NCI-H1436 treated with DMSO at 0.1 percent for 48 hours (cell line): Measurements from ENCODE around the gene CDK7.
"Not testable (repeated sequence)": the region's sequence is repeated elsewhere in the genome, so short reads cannot be mapped to it uniquely, and the experiment has no call there.

Source experiments
- DNase-seq: peaks from one replicate; lab custom pipeline; 2025; lab: John Stamatoyannopoulos, UW

CDK7 gene

DNA sequence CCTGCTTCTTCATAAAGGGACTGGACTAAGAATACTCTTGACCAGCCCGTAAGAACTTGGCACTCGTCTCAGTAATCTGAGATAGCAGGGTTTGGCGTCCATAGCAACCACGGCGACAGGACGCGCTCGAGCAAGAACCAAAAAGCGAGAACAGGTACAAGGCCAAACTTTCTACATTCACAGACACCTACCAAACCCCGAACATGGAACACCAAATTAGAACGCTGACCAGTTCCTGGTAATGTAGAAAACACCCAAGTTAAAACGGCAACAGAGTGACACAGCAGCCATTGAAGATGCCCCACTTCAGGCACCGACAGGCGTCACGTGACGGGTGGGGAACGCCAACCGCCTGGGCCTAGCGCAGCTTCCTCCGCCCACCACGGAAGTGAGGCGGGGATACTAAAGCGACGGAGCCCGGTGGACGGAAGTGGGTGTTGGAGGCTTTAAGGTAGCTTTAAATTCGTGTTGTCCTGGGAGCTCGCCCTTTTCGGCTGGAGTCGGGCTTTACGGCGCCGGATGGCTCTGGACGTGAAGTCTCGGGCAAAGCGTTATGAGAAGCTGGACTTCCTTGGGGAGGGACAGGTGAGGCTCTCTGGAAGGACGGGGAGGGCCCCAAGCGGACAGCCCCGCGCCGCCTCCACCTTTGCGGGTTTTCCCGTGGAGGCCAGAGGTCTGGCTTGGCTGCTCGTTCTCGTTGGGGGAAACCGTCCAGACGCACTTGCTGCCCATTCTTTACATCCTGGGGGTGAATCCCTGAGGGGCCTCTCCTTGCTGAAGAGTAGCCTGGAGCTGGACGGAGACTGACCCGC is at the start of gene CDK7:
CDK7 (plus strand) TSS at position 430 of the 812 bp plus-strand sequence; CDS start at position 520, 90 bp downstream.
- peak; percentile 15 for DNase-seq

DNA sequence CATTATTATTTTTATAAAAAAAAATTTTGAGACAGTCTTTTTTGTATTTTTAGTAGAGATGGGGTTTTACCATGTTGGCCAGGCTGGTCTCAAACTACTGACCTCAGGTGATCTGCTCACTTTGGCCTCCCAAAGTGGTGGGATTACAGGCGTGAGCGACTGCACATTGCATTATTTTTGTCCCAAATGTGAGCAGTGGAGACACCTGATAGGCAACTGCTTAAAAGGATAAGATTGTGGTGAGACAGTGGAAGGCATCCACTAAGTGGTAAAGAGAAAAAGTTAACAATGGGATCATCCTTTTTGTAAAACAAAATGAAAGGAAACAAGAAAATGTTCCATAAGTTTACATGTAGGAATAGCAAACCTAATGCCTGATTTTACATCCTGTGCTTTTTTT is 47.3 kb upstream of the CDK7 start:
- no peak for DNase-seq

DNA sequence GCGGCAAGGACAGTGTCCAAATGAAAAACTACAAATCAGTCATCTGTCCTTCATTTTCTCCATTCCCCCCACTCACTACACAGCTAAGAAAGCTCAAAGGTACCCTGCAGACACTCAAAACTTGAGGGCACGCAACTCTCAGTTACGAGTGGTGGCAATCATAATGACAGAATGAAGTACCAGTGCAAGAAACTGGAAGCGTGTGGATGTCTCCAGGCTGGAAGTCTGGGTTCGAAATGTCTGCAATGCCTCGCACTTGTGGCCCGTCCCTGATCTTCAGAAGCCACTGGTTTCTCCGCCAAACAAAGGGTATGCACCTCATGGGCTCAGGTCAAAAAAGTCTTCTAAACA is 45.9 kb upstream of the CDK7 start:
- no peak for DNase-seq

DNA sequence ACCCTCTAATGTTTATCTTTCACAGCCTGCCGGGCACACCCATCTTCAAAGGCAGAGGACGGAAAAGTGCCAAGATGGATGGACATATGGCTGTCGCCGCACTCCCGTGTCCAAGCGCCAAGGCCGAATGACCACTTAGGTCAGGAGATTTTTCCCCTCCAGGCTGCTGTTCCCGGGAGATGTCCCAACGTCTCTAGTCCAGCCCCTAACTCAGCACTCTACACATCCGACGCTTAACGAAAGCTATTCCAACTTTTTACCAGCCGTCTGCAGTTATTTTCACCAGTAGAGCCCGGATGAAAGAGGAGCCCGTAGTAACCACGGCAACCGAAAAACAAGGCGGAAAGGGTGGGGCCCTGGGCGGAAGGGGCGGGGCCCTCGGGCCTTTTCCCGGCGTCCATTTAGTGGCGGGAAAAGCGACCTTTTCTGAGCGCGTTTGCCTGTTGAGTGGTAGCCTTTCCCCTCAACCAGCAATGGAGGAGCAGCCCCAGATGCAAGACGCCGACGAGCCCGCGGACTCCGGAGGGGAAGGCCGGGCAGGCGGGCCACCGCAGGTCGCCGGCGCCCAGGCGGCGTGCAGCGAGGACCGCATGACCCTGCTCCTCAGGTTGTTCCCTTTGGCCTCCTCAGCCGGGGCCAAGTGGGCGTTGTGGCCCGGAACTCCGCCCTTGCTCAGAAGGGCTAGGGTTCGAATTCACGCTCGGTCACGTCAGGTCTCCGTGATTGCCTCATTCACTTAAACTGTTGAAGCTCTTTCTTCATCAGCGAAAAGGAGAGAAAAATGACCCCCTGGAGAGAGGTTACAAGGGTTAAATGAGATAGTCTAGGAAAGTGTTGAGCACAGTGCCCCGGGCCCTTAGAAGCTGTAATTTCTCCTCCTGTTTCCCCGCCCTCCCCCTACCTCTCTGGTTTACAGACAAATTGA is 45.3 kb upstream of the CDK7 start, which contains the start of gene CENPH:
CENPH (plus strand) TSS at position 422 of the 925 bp plus-strand sequence; CDS start at position 474, 52 bp downstream.
- DNase-seq: peak; percentile 38

DNA sequence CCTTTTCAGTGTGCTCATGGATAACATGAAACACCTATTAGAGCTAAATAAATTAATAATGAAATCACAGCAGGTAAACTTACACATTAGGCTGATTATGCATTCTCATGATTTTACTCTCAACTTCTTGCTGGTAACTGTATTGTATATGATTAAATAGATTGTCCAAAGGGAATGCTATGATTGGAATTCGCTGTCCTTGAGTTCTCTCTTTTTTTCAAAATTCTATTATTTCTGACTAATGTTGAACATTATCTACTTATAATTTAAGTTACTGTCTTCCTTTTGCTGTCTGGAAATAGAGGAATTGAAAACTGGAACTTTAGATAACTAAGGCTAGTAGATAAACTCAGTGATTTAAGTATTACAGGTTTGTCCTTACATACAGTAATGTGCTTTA is 32.2 kb upstream of the CDK7 start:
- DNase-seq: no peak

DNA sequence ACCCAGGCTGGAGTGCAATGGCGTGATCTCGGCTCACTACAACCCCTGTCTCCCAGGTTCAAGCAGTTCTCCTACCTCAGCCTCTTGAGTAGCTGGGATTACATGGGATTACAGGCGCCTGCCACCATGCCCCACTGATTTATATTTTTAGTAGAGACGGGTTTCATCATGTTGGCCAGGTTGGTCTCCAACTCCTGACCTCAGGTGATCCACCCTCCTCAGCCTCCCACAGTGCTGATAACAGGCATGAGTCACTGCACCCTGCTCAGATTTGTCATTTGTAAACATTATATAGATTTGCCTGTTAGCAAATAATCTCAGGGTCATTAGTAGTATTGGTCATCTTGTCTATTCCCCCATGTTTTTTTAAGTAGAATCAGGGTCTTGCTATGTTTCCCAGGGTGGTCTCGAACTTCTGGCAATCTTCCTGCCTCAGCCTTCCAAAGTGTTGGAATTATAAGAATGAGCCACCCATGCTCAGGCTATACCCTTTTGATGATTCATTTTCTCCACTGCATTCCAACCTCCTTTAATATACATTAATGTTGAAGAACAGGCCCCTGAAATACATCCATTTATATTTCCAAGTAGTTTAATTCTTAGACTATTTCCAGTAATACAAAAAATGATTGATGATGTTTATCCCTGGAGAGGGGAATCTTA is 28.0 kb upstream of the CDK7 start:
- no peak for DNase-seq

DNA sequence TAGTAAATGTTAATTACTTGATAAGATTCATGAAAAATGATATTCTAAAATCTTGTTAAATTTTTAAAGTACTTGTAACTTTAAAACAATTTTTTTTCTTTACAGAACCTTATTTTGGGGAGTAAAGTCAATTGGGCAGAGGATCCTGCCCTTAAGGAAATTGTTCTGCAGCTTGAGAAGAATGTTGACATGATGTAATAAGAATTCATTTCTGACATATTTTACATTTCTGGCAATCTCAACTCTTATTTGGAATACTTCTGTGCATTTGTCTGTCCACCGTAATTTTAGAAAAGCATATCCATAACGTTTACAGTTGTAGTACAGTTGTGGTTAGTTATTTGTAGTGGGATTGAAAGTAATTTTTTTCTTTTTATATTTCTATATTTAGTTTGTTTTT is 25.1 kb upstream of the CDK7 start:
- no peak for DNase-seq

DNA sequence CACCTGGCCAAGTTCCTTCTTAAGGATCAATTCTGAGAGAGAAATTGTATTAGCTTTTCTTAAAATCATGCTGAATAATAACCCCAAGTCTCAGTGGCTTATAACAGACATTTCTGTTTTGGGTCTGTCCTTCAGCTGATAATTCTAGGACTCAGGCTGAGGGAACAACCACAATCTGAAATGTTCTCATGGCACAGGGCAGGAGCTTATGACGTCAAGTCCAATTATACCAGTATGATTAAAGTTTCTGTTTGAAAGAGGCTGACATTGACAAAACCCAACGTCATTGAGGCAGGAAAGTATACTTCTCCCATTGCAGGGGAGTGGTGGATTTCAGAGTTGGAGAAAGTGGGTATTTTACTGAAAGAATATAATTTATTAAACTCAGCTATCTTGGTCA is 23.5 kb upstream of the CDK7 start:
- no peak for DNase-seq

DNA sequence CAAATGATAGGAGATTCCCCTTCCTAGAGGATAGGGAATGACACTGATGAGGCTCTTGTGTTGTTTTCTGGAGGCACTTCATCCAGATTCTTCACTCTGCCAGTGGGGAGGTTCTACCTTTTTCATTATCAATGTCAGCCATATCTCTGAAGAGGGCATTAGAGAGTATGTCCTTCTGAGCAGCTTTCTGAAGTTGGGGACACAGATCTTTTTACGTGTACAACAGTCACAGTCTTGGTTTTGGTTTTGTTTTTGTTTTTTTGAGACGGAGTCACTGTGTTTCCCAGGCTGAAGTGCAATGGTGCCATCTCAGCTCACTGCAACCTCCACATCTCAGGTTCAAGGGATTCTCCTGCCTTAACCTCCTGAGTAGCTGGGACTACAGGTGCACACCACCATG is 22.7 kb upstream of the CDK7 start:
- no peak for DNase-seq

DNA sequence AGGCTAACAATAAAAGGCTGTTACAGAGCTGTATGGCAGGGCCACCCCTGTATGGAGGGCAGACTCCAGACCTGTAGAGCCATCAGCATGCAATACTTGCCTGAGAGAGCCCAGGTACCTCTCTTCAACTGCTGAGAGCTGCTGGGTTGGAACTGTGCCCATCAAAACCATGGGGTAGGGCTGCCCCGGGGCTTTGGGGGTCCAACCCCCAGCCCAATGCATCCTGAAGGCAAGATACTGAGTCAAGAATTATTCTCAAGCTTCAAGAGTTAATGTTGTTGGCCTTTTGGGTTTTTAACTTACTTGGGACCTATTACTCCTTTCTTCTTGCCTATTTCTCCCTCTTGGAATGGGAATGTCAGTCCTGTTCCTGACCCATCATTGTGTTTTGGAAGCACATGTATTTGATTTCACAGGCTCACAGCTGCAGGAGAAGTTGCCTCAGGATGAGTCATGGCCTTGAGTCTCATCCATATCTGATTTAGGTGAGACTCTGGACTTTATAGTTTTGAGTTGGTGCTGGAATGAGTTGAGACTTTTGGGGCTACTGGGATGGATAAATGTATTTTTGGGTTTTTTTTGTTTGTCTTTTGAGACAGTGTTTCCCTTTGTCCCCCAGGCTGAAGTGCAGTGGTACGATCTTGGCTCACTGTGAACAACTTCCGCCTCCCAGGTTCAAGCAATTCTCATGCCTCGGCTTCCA is 21.0 kb upstream of the CDK7 start:
- no peak for DNase-seq

DNA sequence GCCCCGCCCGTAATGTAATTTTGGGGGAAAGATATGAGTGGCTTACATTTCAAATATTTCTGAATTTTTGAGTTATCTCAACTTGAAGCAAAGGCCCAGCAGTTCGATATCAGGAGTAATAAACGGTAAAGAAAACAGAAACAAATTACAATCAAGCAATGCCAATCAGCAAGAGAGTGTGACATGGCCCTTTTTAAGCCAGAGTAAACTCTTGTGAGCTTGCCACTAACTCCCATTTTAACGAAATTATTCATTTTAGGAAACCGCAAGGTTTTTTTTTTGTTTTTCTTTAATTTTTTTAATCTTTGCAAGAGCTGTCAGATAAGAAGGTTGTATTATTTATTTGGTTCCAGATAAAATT is 17.6 kb upstream of the CDK7 start:
- DNase-seq: no peak

DNA sequence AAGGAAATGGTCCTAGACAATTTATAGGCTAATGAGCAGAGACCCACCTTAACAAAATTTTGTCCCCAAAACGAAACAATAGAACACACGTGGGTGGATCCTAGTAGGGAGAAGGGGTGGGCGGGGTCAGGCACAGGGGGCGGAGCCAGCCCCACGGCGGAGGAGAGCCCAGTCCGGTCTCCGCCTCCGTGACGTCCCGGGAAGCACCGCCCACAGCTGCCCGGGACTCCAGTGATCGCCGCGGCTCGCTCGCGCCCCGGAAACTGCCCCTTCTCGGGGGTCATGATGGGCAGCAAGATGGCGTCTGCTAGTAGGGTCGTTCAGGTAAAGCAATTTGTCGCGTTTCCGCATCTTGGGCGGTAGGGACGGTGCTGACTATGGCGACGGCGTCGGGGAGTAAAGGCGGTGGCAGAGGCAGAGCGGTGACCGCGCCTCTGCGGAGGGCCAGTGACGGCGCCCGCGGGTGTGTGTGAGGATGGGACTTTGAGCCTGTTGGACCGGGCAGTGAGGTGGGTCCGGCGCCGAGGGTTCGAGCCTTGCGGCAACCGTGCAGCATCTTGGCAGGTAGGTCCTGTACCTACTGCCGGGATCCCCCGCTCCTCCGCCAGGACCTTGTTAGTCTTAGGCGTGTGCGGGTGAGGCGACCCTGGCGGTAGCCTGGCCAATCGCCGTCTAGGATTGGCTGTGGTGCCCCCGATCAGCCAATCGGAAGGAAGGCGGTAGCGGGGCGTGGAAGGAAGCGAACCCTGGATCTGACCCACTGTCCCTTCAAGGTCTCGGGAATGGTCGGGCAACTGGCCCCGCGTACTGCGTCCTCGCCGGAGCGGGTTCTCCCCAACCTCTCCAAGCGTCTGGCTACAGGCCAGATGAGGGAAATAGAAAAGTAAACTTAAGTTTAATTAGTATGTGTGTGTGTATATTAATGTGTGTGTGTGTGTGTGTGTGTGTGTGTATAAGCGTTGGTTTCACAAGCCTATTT is 16.8 kb upstream of the CDK7 start:
- peak; percentile 65 for DNase-seq

DNA sequence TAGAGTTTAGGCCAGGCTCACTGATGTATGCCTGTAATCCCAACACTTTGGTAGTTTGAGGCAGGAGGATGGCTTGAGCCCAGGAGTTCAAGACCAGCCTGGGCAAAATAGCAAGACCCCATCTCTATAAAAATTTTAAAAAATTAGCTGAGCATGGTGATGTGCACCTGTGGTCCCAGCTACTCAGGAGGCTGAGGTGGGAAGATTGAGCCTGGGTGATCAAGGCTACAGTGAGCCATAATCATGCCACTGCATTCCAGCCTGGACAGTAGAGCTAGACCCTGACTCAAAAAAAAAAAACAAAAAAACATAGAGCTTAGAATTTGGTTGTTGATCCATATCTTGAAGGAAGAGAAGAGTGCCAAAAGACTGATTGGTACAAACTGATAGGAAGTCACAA is 14.7 kb upstream of the CDK7 start:
- DNase-seq: no peak

DNA sequence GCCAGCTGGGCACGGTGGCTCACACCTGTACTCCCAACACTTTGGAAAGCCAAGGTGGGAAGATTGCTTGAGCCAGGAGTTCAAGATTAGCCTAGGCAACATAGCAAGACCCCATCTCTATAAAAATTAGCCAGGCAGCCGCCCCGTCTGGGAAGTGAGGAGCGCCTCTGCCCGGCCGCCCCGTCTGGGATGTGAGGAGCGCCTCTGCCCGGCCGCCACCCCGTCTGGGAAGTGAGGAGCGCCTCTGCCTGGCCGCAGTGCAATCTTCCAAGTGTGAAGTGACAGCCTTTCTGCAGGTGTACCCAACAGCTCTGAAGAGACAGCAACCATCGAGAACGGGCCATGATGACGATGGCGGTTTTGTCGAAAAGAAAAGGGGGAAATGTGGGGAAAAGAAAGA is 14.3 kb upstream of the CDK7 start:
- not testable (repeated sequence) for DNase-seq

DNA sequence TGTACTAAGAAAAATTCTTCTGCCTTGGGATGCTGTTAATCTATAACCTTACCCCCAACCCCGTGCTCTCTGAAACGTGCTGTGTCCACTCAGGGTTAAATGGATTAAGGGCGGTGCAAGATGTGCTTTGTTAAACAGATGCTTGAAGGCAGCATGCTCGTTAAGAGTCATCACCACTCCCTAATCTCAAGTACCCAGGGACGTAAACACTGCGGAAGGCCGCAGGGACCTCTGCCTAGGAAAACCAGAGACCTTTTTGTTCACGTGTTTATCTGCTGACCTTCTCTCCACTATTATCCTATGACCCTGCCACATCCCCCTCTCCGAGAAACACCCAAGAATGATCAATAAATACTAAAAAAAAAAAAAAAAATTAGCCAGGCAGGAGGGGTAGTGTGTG is 13.9 kb upstream of the CDK7 start:
- not testable (repeated sequence) for DNase-seq

DNA sequence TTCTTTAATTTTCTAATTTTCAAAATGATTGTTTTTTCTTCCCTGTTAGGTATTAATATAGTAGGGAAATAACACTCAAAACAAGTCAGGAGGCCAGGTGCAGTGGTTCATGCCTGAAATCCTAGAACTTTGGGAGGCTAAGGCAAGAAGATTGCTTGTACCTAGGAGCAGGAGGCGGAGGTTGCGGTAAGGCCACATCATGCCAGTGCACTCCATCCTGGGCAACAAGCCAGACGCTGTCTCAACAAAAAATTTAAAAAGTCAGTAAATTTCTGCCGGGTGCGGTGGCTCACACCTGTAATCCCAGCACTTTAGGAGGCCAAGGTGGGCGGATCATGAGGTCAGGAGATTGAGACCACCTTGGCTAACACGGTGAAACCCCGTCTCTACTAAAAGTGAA is 10.2 kb upstream of the CDK7 start:
- DNase-seq: no peak

DNA sequence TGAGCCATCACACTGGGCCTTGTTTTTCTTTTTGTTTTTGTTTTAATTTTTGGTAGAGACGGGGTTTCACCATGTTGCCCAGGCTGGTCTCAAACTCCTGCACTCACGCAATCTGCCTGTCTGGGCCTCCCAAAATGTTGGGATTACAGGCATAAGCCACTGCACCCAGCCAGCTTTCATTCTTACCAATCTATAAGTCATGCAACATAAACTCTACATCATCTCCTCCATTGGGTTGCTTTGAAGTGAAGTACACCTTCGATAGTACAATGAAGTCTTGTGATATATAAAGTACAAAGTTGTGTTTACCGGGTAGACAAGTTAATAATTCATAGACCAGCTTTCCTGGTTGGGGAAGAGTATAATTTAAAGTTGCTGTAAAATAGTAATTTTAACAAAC is 8.8 kb upstream of the CDK7 start:
- no peak for DNase-seq

DNA sequence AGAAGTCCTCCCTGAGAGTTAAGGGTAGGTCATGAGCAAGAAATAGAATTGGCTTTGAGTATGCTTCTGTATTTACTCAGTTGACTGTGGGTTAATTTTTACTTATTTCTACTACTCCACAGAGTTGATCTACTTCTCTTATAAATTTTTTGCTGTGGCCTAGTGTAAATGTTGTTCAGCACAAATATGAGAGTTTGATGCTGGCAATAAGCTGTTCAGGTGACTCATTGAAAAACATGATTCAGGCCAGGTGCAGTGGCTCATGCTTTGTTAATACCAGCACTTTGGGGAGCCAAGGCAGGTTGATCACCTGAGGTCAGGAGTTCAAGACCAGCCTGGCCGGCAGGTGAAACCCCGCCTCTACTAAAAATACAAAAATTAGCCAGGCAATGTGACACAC is 4.5 kb upstream of the CDK7 start:
- no peak for DNase-seq

DNA sequence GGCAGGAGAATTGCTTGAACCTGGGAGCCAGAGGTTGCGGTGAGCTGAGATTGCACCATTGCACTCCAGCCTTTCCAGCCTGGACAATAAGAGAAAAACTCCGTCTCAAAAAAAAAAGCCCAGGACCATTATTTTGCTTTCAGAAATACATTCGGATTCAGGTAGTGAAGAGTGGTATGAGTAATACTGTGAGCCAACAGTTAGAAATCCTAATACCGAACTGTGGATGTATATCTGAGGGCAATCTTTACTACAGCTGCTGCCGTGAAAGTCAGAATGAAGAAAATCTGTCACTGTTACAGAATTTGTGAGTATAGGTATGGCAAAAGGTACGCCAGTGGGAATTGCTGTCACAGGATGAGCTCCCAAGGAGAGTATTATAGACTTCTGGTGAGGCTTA is 3.4 kb upstream of the CDK7 start:
- DNase-seq: no peak

DNA sequence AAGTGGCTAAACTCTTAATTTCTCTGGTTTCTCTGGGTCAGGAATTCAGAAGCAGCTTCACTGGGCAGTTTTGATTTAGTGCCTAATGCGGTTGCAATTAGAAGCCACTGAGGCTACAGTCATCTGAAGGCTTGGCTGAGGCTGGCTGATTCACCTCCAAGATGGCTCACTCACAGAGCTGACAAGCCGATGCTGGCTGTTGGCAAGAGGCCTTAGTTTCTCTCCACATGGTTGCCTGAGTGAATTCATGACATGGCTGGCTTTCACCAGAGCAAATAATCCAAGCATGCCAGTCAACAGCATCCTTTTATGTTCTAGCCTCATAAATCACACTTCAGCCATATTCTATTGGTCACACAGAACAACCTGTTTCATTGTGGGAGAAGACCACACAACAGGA is 2.8 kb upstream of the CDK7 start:
- DNase-seq: no peak

DNA sequence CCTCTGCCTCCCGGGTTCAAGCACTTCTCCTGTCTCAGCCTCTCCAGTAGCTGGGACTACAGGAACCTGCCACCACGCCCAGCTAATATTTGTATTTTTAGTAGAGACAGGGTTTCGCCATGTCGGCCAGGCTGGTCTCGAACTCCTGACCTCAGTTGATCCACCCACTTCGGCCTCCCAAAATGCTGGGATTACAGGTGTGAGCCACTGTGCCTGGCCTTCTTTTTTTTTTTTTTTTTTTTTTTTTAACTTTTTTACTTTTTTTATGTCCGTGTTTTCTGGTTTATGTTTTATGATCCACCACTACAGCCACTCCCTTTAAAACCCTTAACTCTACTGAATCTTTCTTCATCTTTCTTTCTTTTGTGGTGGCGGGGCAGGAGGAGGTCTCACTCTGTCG is 2.0 kb downstream of the CDK7 start:
- not testable (repeated sequence) for DNase-seq
